ENCODE results near the gene ZNF664. TPM values are rescaled to one million over a fixed set of nuclear protein-coding genes. Genes with fewer than 3 reads are reported as not detected.

ZNF664 gene
- total and polyA plus RNA-seq, 8 donors = 16.5 to 224 (median 59.3) TPM

DNA sequence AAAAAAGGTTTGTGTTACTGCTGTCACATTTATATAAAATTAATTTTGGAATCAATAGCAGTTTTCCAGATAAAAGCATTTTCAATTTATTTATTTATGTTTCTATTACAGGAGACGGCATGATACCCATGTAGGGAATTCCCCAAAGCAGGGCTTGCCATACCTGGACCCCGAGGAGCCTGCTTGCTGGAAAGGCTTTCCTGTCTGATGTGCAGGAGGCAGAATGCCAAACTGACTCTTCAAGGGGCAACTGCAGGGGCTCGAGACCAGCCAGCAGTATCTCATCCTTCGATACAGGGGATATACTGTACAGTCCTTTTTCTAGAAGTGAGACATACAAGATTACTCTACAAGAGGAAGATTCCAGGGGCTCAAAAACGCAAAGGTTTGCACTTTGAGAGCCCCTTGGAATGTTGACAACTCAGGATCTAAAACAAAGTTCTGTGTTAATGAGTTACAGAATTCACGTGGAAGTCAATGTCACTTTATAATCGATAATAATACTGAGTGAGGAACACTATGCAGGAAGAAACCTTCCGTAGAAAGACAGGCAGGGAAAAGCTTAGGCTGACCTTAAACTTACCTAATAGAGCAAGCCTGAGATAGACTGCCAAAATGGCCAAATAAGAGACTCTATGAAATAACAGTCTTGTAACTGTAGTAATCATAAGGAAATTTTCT lies 38.6 kb downstream of the ZNF664 start:
- H3K27ac ChIP-seq = no peak overlapping the region
- H3K36me3 ChIP-seq = peaks cover 24 to 69% (median 53%) of the 10 kb centered on the region in 4 donors
- peaks cover 0 to 22% (median 10%) of the 10 kb centered on the region in 4 donors for H3K4me1 ChIP-seq
- no peaks in the 10 kb centered on the region for H3K9me3 ChIP-seq
- TF ChIP-seq POLR2A (IDR thresholded peaks at IDR 0.05) (no peak), POLR2AphosphoS5 (IDR thresholded peaks at IDR 0.05) (no peak), EP300 (IDR thresholded peaks at IDR 0.05) (no peak)
- TF ChIP-seq, protein P1, sequence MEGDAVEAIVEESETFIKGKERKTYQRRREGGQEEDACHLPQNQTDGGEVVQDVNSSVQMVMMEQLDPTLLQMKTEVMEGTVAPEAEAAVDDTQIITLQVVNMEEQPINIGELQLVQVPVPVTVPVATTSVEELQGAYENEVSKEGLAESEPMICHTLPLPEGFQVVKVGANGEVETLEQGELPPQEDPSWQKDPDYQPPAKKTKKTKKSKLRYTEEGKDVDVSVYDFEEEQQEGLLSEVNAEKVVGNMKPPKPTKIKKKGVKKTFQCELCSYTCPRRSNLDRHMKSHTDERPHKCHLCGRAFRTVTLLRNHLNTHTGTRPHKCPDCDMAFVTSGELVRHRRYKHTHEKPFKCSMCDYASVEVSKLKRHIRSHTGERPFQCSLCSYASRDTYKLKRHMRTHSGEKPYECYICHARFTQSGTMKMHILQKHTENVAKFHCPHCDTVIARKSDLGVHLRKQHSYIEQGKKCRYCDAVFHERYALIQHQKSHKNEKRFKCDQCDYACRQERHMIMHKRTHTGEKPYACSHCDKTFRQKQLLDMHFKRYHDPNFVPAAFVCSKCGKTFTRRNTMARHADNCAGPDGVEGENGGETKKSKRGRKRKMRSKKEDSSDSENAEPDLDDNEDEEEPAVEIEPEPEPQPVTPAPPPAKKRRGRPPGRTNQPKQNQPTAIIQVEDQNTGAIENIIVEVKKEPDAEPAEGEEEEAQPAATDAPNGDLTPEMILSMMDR (IDR thresholded peaks at IDR 0.05) = no peak
- no peak overlapping the region for H3K4me3 ChIP-seq
- no peaks in the 10 kb centered on the region for H3K27me3 ChIP-seq
- DNase-seq = no peak
- intact Hi-C loops (cut with DNase I; ENCODE audit: low total_unique reads) = no loop called here
- WGBS, 5 donors = 66 to 73% (median 70%) methylated on average over 8 of the region's 8 CpGs

DNA sequence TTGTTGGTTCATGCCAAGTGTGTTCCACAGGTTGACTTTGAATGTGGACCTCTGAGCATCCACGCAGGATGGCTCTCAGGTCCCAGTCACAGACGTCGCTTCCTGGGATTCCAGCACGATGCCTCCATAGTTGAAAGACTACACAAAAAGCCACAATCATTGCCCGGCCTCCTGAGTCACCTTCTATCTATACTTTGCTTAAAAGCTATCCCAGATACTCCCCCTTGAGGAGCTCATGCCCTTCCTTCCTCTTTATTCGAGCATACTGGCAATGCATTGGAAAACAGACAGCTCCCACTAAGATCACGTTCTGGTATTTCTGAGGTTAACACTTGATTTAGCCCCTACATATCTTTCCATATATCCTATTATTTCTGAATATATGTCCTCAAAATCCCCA lies 40.1 kb downstream of the ZNF664 start:
- Histone ChIP-seq H3K9me3 (no peaks in the 10 kb centered on the region), H3K27me3 (no peaks in the 10 kb centered on the region), H3K4me1 (peaks cover 0 to 8% (median 3%) of the 10 kb centered on the region in 4 donors), H3K27ac (no peak overlapping the region), H3K36me3 (peaks cover 24 to 55% (median 47%) of the 10 kb centered on the region in 4 donors), H3K4me3 (no peak overlapping the region)
- intact Hi-C loops (cut with DNase I; ENCODE audit: low total_unique reads) = no loop called here
- TF ChIP-seq POLR2AphosphoS5 (IDR thresholded peaks at IDR 0.05) (no peak), POLR2A (IDR thresholded peaks at IDR 0.05) (no peak), EP300 (IDR thresholded peaks at IDR 0.05) (no peak)
- TF ChIP-seq, protein P1 (IDR thresholded peaks at IDR 0.05) = no peak
- 87 to 95% (median 91%) methylated on average over 7 of the region's 7 CpGs for WGBS, 5 donors
- DNase-seq = no peak

DNA sequence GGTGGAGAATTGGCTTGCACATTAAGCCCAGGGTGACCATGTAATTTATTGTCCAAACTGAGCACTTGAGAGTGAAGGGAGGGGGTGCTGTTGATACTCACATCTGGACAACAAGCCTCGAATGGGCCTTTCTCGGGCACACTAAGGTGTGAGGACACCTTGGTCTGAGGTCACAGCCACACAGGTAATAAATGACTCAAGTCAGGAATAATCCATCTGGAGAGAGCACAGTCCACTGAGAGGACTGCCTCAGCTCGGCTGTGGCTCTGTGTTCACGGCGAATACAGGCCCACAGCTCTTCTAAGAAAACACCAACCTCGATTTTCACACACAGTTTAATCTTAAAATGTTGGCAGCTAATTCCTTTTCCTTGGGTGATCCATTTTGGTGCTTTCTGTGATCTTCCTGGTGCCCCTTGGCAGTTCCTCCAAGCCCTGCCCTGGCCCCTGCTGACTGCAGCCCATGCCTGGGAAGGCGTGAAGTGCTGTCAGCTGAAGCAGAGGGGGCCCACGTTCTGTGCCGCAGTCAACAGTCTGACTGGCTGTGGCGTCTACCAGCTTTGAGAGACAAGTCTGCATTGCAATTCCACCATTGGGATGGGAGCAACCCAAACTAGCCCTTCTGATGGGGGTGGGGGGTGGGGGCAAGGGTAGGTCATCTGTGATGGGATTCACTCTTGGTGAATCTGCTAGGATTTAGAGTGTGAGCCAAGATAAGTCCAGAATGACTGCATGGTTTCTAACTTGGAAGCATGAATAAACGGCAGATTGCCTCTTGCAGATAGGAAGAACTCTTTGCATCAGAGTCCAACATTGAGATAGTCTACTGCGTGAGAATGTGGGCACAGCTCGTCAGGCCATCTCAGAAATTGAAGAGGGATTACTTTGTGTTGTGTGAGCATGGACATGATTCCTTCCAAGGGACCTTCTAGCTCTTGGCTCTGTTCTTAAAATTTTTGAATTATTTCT lies 42.8 kb downstream of the ZNF664 start:
- intact Hi-C loops (cut with DNase I; ENCODE audit: low total_unique reads) = no loop called here
- Histone ChIP-seq H3K4me1 (peaks cover 0 to 3% (median 1%) of the 10 kb centered on the region in 4 donors), H3K4me3 (no peak overlapping the region), H3K9me3 (no peaks in the 10 kb centered on the region), H3K27me3 (no peaks in the 10 kb centered on the region), H3K27ac (no peak overlapping the region), H3K36me3 (peaks cover 24 to 49% (median 39%) of the 10 kb centered on the region in 4 donors)
- WGBS, 5 donors = 79 to 89% (median 84%) methylated on average over 12 to 13 of the region's 13 CpGs
- TF ChIP-seq, protein P1 (IDR thresholded peaks at IDR 0.05) = no peak
- TF ChIP-seq POLR2A (IDR thresholded peaks at IDR 0.05) (no peak), POLR2AphosphoS5 (IDR thresholded peaks at IDR 0.05) (no peak), EP300 (IDR thresholded peaks at IDR 0.05) (no peak)
- no peak for DNase-seq

DNA sequence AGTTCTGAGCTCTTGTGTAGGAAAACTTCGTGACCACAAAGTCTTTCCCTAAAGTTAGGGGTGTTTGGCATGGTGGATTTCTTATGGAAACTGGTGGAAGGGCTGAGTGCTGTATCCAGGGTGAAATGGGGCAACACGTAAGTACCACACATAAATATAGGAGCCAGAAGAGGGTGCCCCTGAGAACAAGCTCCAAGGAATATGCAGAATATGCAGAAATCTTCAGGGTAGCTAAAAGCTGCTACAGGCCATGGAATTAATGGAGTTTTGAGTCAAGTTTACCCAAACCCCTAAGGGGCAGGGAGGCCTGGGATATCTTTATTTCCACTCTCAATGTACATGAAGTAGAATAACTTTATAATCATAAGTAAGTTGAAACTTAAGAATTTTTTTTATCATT lies 44.0 kb downstream of the ZNF664 start:
- no peak for DNase-seq
- no peaks in the 10 kb centered on the region for H3K27me3 ChIP-seq
- H3K9me3 ChIP-seq = no peaks in the 10 kb centered on the region
- peaks cover 13 to 36% (median 26%) of the 10 kb centered on the region in 4 donors for H3K36me3 ChIP-seq
- 86 to 95% (median 91%) methylated on average over 2 of the region's 2 CpGs for WGBS, 5 donors
- no peak for TF ChIP-seq POLR2AphosphoS5 (IDR thresholded peaks at IDR 0.05)
- TF ChIP-seq, protein P1 (IDR thresholded peaks at IDR 0.05) = no peak
- TF ChIP-seq EP300 (IDR thresholded peaks at IDR 0.05) = no peak
- TF ChIP-seq POLR2A (IDR thresholded peaks at IDR 0.05) = no peak
- H3K27ac ChIP-seq = no peak overlapping the region
- H3K4me3 ChIP-seq = no peak overlapping the region
- H3K4me1 ChIP-seq = peaks cover 0 to 8% (median 4%) of the 10 kb centered on the region in 4 donors
- intact Hi-C loops (cut with DNase I; ENCODE audit: low total_unique reads) = no loop called here
